GM12891 (cell line): ENCODE data around the gene ABCF2.

Source experiments
- PAX5 ChIP-seq: IDR thresholded peaks from 2 replicates; pipeline ENCODE4 v1.6.1; 2011; ENCODE audit warnings: low read length, moderate library complexity, mild to moderate bottlenecking; ENCODE audit not compliant: insufficient read depth, severe bottlenecking
- POLR2A ChIP-seq: IDR thresholded peaks from 2 replicates; pipeline ENCODE4 v1.6.1; 2011; ENCODE audit warnings: low read depth, low read length, control low read depth
- POLR2AphosphoS5 ChIP-seq: IDR thresholded peaks from 2 replicates; pipeline ENCODE4 v1.6.1; 2011; ENCODE audit warnings: low read depth, low read length, control low read depth
- POU2F2 ChIP-seq: IDR thresholded peaks from 2 replicates; pipeline ENCODE4 v1.6.1; 2011; ENCODE audit warnings: low read depth, mild to moderate bottlenecking, control low read depth, low read length, moderate library complexity
- SPI1 ChIP-seq: IDR thresholded peaks from 2 replicates; pipeline ENCODE4 v1.6.1; 2011; ENCODE audit warnings: low read depth, low read length, control low read depth
- TAF1 ChIP-seq: IDR thresholded peaks from 2 replicates; pipeline ENCODE4 v1.6.1; 2011; ENCODE audit warnings: low read depth, low read length, control low read depth

- TF ChIP-seq POLR2A = no peak
- no peak for TF ChIP-seq TAF1
- no peak for TF ChIP-seq POLR2AphosphoS5
- no peak for TF ChIP-seq SPI1
- TF ChIP-seq POU2F2 = no peak
- TF ChIP-seq PAX5 = no peak
Observed at GRCh38 chr7:151244841-151245346, 17.9 kb upstream of the ABCF2 start.
